Measurements from ENCODE around the gene OLFML2B.

The OLFML2B gene

GRCh38 chr1:161973924-161974845 is 49.5 kb downstream of the OLFML2B start:
- no peak for DNase-seq

GRCh38 chr1:161972828-161973227 is 50.8 kb downstream of the OLFML2B start:
- DNase-seq = no peak

- no peak for DNase-seq
These were observed 53.0 kb downstream of the OLFML2B start for GRCh38 chr1:161970633-161971032.

DNA sequence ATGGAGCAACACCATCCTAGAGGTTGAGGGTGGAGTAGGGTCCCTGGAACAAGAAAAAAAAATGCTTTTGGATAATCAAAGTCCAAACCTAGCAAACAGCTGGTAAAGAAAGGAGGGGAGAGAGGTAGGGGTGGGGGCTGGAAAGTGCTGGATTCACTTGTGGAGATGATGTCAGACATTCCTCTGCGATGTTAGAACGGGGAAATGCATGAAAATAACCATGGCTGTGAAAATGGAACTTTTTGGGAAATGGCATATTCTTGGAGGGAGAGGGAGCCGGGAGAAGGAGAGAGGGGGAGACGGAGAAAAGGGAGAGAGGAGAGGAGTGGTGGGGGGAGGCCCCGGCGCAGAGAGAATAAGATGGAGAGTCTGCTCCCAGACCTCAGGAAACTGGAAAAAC is 53.6 kb downstream of the OLFML2B start:
- no peak for DNase-seq

DNA sequence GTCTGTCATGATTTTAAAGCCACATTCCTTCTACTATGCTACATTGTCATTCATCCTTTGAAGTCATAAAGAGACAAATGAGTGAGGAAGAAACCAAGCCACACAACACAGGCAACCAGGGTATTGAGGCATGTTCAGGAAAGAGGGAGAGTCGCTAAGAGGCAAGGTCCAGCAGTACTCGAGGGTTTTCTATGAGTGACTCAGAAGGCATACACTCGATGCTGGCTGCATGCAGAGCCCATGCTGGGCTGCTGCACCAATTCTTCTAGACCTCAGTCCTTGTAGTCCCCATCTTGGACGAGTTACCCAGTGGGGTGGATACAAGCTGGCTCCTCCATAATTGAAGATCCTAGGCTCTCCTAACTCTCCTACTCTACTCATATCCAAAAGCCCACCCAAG is 57.6 kb downstream of the OLFML2B start:
- DNase-seq = no peak

DNA sequence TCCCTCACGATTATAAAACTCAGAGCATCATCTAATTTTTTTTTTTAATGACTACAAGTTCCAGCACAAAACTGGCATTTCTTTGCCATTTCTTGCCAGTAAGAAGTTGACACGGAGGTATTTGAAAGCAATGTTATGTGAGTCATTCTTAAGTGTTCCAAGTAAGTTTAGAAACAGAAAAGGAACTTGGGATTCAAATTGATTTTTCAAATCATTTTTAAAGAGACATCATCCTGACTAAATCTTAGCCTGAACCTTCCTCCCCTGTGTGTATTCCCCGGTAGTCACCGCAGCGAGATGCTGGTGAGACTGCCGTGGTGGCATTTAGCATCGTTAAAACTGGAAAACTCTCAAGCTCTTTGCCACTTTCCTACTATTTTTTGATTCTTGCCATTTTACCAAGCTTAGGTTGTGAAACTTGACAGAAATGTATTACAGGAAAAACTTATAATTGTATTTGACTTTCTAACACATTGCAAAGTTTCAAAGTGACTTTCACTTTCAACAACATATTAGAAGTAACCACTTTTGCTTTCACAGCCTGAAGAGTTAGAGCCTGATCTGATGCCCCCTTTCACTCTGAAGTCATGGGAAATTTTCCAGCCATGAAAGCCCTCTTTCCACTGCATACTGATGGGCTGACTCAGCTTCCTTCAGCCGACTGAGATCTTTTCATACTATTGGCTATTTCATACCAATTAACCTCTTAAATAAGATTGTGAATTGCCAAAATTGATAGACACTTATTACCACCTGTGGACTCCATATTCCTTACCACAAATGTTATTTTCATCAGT is 61.4 kb downstream of the OLFML2B start:
- no peak for DNase-seq

DNA sequence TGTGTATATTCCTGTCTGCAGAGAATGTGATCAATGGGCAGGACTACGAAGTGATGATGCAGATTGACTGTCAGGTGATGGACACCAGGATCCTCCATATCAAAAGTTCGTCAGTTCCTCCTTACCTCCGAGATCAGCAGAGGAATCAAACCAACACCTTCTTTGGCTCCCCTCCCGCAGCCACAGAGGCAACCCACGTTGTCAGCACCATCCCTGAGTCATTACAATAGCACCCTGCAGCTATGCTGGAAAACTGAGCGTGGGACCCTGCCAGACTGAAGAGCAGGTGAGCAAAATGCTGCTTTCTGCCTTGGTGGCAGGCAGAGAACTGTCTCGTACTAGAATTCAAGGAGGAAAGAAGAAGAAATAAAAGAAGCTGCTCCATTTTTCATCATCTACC is 65.2 kb downstream of the OLFML2B start:
- DNase-seq = no peak

DNA sequence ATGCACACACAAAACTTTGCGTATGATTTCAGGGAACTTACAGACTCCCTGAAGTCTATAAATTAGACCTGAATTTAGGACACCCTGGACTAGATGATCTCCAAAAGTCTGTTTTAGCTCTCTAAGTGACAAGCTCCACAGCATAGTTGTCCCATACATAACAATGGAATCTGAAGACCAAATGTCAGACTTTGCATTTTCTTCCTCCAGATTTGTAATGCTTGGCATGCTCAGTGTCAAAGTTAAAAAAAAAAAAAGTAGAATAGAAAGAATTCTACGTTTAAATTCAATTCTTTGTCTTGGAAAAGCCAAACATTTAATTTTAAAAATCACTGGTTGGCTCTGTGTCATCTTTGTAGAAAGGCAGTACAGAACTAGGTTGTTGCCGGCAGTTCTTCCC is 66.7 kb downstream of the OLFML2B start:
- DNase-seq = no peak

DNA sequence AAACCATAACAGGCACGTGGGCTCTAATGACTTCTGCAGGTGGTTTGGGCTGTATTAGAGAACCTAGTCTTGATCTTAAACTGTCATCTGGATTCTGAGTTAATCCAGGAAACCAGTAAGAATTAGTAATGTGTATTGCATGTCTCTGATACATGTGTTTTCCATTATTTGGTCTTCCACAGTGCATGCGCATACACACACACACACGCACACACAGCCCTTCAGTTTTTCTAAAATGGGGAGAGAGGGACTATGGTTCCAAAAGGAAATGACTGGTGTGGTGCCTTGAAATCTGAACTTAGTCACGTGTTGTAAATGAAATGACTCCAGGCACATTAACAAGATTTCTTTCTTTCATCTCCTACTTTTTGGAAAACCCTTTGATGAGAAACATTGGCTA is 67.6 kb downstream of the OLFML2B start:
- DNase-seq = no peak

GRCh38 chr1:161955606-161956005 is 68.1 kb downstream of the OLFML2B start:
- DNase-seq = no peak

DNA sequence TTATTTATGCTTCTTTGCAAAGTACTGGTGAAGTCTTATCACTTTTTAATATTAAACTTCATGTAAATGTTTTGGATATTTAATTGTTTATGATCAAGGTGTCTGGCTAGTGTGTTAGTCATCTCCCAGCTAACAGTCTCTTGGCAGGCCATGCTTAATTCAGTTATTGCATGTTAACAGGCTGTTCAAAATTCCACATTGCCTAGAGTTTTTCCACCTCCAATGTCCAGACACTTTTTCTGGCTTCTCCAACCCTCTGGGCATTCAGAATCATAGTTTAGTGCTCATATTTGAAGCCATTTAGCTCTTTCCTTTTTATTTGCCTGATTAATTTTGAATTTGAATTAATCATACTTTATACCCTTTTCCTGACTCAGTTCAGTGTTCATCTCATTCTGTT is 69.2 kb downstream of the OLFML2B start:
- no peak for DNase-seq

GRCh38 chr1:161954050-161954449 is 69.6 kb downstream of the OLFML2B start:
- no peak for DNase-seq

DNA sequence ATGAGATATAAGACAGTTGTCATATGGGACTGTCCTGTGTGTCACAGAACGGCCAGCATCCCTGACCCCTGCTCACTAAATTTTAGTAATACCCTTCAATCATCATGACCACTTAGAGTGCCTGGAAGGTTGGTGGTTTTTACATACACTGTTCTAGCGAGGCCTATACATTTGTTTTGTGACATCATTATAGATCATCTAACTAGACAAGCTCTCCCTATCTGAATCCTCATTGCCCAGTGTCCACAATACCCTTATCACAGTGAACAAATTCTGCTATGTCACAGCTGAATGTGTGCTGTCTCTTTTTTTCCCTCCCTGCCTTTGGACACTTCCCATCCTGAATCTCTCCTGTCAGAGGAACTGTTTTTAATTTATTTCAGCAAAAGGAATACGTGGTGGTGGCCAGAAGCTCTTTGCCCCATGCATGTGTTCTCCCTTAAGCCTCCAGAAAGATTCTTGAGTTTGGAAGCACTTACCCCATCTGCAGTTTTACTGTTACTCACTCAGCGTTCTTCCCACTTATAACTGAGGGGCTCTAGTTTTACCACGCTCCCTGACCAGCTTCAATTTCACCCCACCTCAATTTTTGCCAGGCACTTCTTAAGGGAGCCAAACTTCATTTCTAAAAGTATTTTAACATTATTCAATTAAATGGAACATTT is 70.3 kb downstream of the OLFML2B start:
- DNase-seq = no peak

- no peak for DNase-seq
These were observed 71.0 kb downstream of the OLFML2B start for GRCh38 chr1:161952607-161953172.

- no peak for DNase-seq
These were observed 72.0 kb downstream of the OLFML2B start for GRCh38 chr1:161951646-161952045.

DNA sequence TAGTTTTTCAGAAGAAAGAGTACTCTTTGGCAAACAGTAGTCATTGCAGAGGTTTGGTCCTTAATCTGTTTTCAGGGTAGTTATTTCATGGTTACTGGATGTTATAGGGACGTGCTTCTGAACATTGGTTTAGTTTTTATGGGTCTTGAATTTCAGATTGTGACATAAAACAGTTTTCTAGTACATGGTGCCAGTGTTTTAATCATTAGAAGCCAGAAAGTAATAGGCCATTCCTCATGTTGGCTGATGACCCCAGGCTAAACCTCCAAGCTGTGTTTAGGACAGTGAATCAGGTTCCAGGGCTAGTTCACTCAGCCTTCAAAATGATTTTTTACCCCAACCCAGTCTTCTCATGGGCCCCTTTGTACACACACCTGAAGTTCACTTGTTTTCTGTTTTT is 73.3 kb downstream of the OLFML2B start:
- no peak for DNase-seq

GRCh38 chr1:161949548-161949947 is 74.1 kb downstream of the OLFML2B start:
- no peak for DNase-seq

DNA sequence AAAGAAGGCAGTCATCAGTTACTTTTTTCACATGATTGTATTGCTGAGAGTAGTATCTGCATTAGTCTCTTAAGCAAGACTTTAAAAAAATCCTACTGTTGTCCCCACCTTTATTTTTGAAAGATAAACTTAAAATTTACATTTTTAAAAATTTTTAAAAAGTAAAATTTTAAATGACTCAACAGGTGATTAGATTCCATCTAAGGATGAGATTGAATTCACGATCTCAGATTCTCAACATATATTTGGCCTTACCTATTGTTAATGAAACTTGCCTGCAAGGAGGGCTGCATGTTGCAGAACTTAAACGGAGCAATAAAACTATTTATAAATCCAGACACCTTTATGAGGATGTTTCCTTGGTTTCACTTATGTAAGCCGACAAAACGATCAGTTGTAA is 75.2 kb downstream of the OLFML2B start:
- no peak for DNase-seq

DNA sequence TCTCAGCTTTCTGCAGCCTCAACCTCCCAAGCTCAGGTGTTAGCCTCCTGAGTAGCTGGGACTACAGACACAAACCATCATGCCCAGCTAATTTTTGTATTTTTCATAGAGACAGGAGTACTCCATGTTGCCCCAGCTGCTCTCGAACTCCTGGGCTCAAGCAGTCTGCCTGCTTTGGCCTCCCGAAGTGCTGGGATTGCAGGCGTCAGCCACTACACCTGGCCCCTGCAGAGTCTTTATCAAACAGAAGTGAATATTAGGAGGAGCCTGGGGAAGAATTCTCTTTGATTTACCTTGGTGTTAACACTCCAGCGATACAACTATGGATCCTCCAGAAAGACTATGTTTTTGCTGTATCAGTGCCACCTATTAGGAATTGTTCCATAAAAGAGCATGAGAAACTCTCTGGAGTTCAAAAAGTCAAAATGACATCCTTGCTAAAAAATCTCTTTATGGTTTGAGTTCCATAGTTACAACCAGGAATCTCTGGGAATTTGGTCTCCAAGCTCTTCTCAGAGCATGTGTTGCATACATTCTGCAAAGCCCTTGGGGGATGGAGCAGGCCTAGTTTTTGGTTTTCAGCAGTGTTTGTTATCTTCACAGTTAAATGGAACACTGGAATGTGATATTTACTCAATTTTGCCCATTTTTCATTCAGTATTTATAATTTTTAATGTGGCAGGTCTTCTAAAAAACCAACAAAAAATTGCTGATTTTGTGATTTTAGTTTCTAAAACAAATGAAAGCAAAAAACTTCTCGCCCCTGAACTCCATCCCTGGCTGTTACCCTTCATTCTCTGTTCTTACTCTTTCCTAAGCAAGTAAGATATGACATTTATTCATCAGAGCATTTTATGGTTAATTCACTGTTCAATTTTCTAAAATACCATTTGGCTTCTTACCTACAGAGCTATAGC is 77.3 kb downstream of the OLFML2B start:
- no peak for DNase-seq

GRCh38 chr1:161945306-161946060 is 78.2 kb downstream of the OLFML2B start:
- no peak for DNase-seq

- DNase-seq = no peak
These were observed 79.3 kb downstream of the OLFML2B start for GRCh38 chr1:161944381-161944780.

Measured in bone marrow (tissue), 2 donors.